B cell (primary cell): ENCODE results near the gene CMYA5.

ENCODE experiments used
- CTCF ChIP-seq: fragments of 200-600 bp; IDR thresholded peaks from one replicate; pipeline ENCODE4 v1.8.0; 2022; ENCODE audit warnings: antibody characterized with exemption, mild to moderate bottlenecking
- EZH2 ChIP-seq: IDR thresholded peaks from 2 replicates; pipeline ENCODE4 v1.6.1; 2012; ENCODE audit warnings: borderline replicate concordance, low read depth, mild to moderate bottlenecking, moderate library complexity, low read length; ENCODE audit not compliant: insufficient read depth, poor library complexity, severe bottlenecking

DNA sequence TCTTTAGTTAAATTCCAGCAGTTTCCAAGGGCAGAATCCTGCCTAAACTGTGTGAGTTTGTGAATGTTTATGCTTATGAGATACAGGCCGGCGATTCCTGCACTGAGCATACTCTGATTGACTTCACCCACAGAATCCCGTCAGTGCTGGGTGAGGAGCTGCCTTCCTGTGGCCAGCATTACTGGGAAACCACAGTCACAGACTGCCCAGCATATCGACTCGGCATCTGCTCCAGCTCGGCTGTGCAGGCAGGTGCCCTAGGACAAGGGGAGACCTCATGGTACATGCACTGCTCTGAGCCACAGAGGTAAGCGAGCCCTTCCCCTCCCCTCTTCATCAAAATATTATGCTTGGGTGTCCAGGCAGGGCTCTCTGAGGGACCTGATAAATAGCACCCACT lies 103.7 kb downstream of the CMYA5 start:
- TF ChIP-seq CTCF (no peak), EZH2 (no peak)
